Measurements from ENCODE around the gene TSPAN5. TPM values are rescaled to one million over a fixed set of nuclear protein-coding genes. Genes with fewer than 3 reads are reported as not detected.

The TSPAN5 gene
- polyA plus RNA-seq, 1 donor (not counting 4 experiments of a cell fraction or from before 2014, with no cell fraction given): 45.5 TPM

DNA sequence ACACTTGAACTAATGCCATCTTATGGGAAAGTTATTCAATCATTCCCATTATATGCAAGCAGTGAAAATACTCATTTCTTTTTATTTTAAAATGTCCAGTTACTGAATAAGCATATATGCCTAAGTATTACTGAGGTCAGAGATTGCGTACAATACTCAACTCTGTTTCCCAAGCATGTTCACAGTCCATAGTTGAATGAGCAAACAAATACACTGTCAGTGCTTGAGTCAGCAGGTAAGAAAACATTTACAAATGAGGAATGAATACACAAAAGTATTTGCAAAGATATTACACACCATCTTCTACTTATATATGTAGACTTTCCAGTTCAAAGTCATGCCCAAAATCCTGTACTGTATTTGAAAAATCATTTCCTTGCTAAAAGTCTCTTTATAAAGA lies 74.1 kb downstream of the TSPAN5 start:
- Histone ChIP-seq H4K20me1 (ENCODE audit: control insufficient read depth, extremely low read depth, insufficient read depth, low read length) (no peaks in the 10 kb centered on the region), H3K9me1 (ENCODE audit: control insufficient read depth, extremely low read depth, insufficient read depth, low read length) (no peaks in the 10 kb centered on the region), H3K9ac (ENCODE audit: control insufficient read depth, extremely low read depth, insufficient read depth, low read length) (no peak overlapping the region), H2AFZ (ENCODE audit: control insufficient read depth, low read length) (no peak overlapping the region), H3K9me3 (ENCODE audit: control insufficient read depth, low read depth, low read length) (no peaks in the 10 kb centered on the region), H3K27ac (ENCODE audit: control insufficient read depth, insufficient read depth, low read length) (no peak overlapping the region), H3K4me2 (ENCODE audit: control insufficient read depth, extremely low read depth, insufficient read depth, low read depth, low read length) (no peak overlapping the region), H3K79me2 (ENCODE audit: control insufficient read depth, insufficient read depth, low read length) (peaks cover 67% of the 10 kb centered on the region), H3K36me3 (ENCODE audit: control insufficient read depth in 2 of 2, extremely low read depth in 1 of 2, insufficient read depth in 2 of 2, low read length in 2 of 2) (peaks cover 0 to 3% of the 10 kb centered on the region in 2 experiments), H3K4me3 (ENCODE audit: control insufficient read depth in 2 of 3, extremely low read depth in 1 of 3, insufficient read depth in 2 of 3, low read depth in 1 of 3, low read length in 3 of 3) (no peak overlapping the region), H3K4me1 (ENCODE audit: control insufficient read depth, extremely low read depth, insufficient read depth, low read length) (no peaks in the 10 kb centered on the region), H3K27me3 (ENCODE audit: control insufficient read depth, extremely low read depth, insufficient read depth, low read length) (no peaks in the 10 kb centered on the region)
- no peak for DNase-seq (ENCODE audit: low read depth, low spot score)
- no peak for TF ChIP-seq EZH2 (IDR thresholded peaks at IDR 0.05; ENCODE audit: low read length)
- TF ChIP-seq, protein P1, sequence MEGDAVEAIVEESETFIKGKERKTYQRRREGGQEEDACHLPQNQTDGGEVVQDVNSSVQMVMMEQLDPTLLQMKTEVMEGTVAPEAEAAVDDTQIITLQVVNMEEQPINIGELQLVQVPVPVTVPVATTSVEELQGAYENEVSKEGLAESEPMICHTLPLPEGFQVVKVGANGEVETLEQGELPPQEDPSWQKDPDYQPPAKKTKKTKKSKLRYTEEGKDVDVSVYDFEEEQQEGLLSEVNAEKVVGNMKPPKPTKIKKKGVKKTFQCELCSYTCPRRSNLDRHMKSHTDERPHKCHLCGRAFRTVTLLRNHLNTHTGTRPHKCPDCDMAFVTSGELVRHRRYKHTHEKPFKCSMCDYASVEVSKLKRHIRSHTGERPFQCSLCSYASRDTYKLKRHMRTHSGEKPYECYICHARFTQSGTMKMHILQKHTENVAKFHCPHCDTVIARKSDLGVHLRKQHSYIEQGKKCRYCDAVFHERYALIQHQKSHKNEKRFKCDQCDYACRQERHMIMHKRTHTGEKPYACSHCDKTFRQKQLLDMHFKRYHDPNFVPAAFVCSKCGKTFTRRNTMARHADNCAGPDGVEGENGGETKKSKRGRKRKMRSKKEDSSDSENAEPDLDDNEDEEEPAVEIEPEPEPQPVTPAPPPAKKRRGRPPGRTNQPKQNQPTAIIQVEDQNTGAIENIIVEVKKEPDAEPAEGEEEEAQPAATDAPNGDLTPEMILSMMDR (optimal IDR thresholded peaks at IDR 0.05 in 1 of 3, IDR thresholded peaks at IDR 0.05 in 1 of 3, conservative IDR thresholded peaks at IDR 0.05 in 1 of 3; ENCODE audit: extremely low read depth in 1 of 3, insufficient read depth in 2 of 3, low read length in 3 of 3): no peak
- no peak for FAIRE-seq
- dilution Hi-C loops (cut with MboI; ENCODE audit: extremely low pct_ligation_motif_present, low sequenced_read_pairs): no loop called here

DNA sequence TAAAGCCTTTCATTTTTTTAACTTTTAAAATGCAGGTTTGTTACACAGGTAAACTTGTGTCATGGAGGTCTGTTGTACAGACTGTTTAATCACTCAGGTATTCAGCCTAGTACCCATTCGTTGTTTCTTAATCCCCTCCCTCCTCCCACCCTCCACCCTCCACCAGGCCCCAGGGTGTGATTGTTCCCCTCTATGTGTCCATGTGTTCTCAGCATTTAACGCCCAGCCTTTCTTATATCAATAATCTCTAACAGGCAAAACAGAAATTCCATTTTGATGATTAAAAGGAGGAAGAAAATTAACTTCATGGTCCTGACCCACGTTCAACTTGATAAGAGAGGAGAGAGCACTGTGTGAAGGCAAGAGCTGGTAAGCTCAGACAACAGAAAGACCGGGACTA lies 75.1 kb downstream of the TSPAN5 start:
- Histone ChIP-seq H3K4me2 (ENCODE audit: control insufficient read depth, extremely low read depth, insufficient read depth, low read depth, low read length) (no peak overlapping the region), H3K9me1 (ENCODE audit: control insufficient read depth, extremely low read depth, insufficient read depth, low read length) (no peaks in the 10 kb centered on the region), H3K27ac (ENCODE audit: control insufficient read depth, insufficient read depth, low read length) (no peak overlapping the region), H3K36me3 (ENCODE audit: control insufficient read depth in 2 of 2, extremely low read depth in 1 of 2, insufficient read depth in 2 of 2, low read length in 2 of 2) (peaks cover 0 to 3% of the 10 kb centered on the region in 2 experiments), H3K9me3 (ENCODE audit: control insufficient read depth, low read depth, low read length) (no peaks in the 10 kb centered on the region), H4K20me1 (ENCODE audit: control insufficient read depth, extremely low read depth, insufficient read depth, low read length) (no peaks in the 10 kb centered on the region), H3K79me2 (ENCODE audit: control insufficient read depth, insufficient read depth, low read length) (peaks cover 69% of the 10 kb centered on the region), H3K4me1 (ENCODE audit: control insufficient read depth, extremely low read depth, insufficient read depth, low read length) (peaks cover 7% of the 10 kb centered on the region), H3K9ac (ENCODE audit: control insufficient read depth, extremely low read depth, insufficient read depth, low read length) (no peak overlapping the region), H3K27me3 (ENCODE audit: control insufficient read depth, extremely low read depth, insufficient read depth, low read length) (no peaks in the 10 kb centered on the region), H2AFZ (ENCODE audit: control insufficient read depth, low read length) (no peak overlapping the region), H3K4me3 (ENCODE audit: control insufficient read depth in 2 of 3, extremely low read depth in 1 of 3, insufficient read depth in 2 of 3, low read depth in 1 of 3, low read length in 3 of 3) (no peak overlapping the region)
- no peak for TF ChIP-seq EZH2 (IDR thresholded peaks at IDR 0.05; ENCODE audit: low read length)
- TF ChIP-seq, protein P1 (optimal IDR thresholded peaks at IDR 0.05 in 1 of 3, IDR thresholded peaks at IDR 0.05 in 1 of 3, conservative IDR thresholded peaks at IDR 0.05 in 1 of 3; ENCODE audit: extremely low read depth in 1 of 3, insufficient read depth in 2 of 3, low read length in 3 of 3): no peak
- FAIRE-seq (no peak), DNase-seq (ENCODE audit: low read depth, low spot score) (no peak)
- dilution Hi-C loops (cut with MboI; ENCODE audit: extremely low pct_ligation_motif_present, low sequenced_read_pairs): no loop called here
